ENCODE measurements around the gene FCN1.

DNA sequence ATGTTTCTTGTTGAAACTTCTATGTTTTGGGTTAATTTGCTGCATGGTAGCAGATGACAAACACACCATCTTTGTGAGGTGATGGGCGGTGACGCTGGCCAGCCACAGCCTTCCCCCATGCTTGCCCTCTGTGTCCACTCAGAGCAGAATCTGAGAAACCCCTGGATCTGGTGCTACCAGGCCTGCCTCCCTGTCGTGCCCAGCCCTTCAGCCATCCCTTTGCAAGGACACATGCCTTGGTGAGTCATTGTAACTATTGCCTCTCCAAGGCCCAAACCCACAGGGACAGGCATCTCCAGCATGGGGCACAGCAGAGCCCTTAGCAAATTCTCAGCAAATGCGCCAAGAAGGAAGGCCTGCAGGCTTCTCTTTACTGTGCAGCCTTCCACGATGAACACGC lies 48.1 kb upstream of the FCN1 start:
- TF ChIP-seq CTCF (IDR thresholded peaks at IDR 0.05) (no peak), ZFX (IDR thresholded peaks at IDR 0.05; ENCODE audit: borderline replicate concordance) (no peak)
